GM12865 (cell line): ENCODE measurements around the gene DPM2.
A peak's percentile ranks its signal among the peaks of the same experiment; 100 is the strongest.

ENCODE experiments used
- DNase-seq: peaks from one replicate; pipeline ENCODE4 v3.0.0; 2010; ENCODE audit warnings: low read depth
- H3K4me3 ChIP-seq: 2 replicates; pipeline ENCODE4 v1.5.1; 2011; ENCODE audit warnings: mild to moderate bottlenecking, low read depth, low read length, control low read depth
- TF ChIP-seq, protein P1 (sequence below): IDR thresholded peaks from 2 replicates; pipeline ENCODE4 v1.5.1; 2011; ENCODE audit warnings: low read length, control low read depth, low read depth, inconsistent platforms; ENCODE audit not compliant: insufficient read depth; ENCODE audit errors: missing control alignments

Gene DPM2

DNA sequence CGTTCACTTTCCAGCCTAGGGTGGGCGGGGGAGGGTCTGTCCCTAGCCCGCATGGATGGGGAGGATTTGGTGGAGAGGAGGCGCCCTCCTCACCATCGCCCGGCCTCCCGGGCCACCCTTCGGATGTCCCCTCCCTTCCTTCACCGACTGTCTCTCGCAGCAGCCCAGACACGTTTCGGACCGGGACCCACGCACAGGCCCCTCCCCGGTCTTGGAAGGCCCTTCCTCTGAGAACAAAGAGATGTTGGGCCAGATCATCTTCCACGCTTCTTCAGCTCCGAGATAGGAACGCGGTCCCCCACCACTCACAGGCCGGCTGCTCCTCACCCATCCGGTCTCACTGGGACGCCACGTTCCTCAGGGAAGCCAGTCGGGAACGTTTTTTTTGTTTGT, 640 bp upstream of the DPM2 start:
- TF ChIP-seq, protein P1, sequence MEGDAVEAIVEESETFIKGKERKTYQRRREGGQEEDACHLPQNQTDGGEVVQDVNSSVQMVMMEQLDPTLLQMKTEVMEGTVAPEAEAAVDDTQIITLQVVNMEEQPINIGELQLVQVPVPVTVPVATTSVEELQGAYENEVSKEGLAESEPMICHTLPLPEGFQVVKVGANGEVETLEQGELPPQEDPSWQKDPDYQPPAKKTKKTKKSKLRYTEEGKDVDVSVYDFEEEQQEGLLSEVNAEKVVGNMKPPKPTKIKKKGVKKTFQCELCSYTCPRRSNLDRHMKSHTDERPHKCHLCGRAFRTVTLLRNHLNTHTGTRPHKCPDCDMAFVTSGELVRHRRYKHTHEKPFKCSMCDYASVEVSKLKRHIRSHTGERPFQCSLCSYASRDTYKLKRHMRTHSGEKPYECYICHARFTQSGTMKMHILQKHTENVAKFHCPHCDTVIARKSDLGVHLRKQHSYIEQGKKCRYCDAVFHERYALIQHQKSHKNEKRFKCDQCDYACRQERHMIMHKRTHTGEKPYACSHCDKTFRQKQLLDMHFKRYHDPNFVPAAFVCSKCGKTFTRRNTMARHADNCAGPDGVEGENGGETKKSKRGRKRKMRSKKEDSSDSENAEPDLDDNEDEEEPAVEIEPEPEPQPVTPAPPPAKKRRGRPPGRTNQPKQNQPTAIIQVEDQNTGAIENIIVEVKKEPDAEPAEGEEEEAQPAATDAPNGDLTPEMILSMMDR = no peak
- peak overlapping the region; percentile 71 for H3K4me3 ChIP-seq
- DNase-seq = no peak

DNA sequence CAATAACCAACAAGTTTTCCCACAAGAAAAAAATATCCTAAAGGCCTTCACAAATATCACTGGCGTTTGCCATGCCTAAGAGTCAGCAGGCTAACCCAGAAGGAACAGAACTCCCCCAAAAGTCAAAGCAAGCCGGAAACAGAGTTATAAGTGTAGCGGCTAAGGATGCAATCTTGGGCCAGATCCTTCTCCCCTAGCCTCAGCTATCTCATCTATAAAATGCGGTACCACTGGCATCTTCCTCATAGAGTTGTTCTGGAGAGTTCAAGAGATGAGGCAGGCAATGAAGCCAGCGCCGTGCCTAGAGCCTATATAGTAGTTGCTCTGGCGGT, 632 bp downstream of the DPM2 start:
- peak overlapping the region; percentile 71 for H3K4me3 ChIP-seq
- DNase-seq = no peak
- TF ChIP-seq, protein P1 = no peak

DNA sequence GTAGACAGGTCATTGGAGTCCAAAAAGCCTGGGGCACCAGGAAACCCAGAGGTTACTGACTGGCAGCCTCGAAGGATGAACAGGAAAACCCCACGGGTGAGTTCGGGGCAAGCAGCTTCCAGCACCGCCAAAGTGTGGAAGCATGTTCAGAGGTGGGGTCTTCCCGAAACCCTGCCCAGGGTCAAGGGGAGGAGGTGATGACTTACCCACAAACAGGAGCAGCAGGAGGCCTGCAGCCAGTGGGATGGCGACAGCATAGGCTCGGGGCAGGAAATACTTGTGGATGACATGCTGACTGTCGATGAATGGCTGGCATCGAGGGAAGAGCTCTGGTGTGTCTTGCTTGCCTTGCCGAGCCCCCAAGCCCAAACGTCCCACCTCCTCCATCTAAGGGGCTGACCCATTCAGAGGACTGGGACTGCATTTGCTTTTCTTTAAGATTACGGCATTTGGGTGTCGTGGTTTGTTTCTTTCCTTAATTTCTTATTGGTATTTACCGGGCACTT, 1.3 kb downstream of the DPM2 start:
- H3K4me3 ChIP-seq = peak overlapping the region; percentile 71
- TF ChIP-seq, protein P1 = no peak
- no peak for DNase-seq

DNA sequence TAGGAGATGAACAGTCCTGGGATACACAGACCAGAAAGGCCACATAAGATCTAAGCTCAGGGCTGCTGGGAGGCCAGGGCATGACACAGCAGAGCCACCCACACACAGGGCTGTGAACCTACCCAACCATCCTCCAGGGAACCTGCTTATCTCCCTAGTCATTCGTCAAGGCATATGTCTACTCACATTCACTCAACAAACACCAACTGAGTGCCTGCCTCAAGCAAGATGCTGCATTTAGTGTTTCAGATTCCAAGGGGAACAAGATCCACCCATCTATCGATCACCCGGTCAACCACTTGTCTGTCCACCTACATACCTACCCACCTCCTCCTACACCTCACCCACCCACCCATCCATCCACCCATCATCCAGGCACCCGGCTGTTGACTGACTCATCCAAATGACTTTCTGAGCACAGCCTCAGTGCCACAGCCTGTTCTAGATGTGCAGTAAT, 1.9 kb downstream of the DPM2 start:
- TF ChIP-seq, protein P1 = no peak
- DNase-seq = no peak
- peak overlapping the region; percentile 71 for H3K4me3 ChIP-seq

DNA sequence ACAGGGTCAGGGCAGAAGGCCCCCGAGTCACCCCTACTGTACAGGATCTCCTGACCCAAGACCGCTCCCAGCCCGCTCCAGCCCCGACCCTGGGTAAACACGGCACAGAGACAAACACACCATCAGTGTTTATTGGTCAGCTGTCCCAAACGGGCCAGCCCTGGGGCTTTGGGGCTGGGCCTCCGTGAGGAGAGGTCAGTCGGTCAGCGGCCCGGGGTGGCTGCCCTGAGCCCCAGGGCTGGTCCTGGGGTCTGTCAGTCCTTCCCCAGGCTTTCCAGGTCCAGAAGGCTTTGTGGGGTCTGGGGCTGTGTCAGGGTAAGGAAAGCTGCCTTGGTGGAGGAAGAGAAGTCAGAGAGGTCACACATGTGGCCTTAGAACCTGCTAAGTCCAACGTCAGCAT, 2.7 kb downstream of the DPM2 start:
- no peak overlapping the region for H3K4me3 ChIP-seq
- DNase-seq = no peak
- TF ChIP-seq, protein P1 = no peak

DNA sequence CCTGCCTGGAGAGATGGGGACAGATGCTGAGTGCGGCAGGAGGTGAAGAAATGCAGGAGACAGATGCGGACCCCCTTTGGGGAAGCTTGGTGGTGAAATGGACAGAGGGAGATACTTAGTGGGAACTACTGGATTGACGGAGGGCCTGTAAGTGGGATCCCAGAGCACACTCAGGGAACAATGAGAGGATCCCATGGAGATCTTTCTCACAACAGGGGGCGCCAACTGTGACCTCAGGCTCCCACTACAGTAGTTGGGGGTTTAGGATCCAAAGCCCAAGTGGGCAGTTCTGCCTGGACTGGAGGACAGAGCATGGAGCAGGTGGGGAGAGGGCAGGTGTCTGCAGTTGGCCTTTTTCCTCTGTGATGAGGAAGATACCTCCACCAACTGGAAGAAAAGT, 3.4 kb downstream of the DPM2 start:
- H3K4me3 ChIP-seq = no peak overlapping the region
- no peak for DNase-seq
- TF ChIP-seq, protein P1 = no peak

DNA sequence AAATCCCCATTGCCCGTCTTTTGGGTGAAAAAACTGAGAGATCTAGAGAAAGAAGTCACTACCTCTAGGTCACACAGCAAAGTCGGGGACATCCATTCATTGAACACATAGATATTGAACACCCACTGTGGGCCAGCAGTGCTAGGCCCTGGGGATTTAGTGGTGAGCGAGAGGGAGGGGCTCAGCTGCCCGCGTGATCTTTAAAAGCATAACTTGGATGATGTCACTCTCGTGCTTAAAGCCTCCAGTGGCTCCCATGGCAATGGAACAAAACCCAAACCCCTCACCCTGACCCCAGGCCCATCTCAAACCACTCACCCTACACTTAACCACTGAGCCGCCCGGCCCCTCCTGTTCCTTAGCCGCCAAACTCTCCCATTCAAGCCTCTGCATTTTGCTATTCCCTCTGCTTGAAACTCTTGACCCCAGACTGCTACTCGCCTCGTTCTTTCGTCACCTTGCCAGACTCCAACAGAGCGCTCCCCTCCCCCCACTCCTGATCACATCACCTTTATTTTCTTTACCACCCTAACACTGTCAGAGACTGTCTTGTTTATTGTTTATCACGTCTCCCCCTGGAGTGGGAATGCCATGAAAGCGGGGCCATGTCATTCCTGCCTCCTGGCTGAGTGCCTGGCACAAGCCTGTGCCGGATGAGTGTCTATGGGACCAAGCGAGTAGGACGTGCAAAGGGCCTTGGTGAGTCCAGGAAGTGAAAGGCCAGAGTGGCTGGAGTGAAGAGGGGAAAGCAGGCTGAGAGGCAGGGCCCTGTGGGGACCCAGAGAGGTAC, 6.4 kb downstream of the DPM2 start:
- DNase-seq = peak; percentile 40
- H3K4me3 ChIP-seq = peak overlapping the region; percentile 52
- TF ChIP-seq, protein P1 = no peak
